Sigmoid colon (tissue), 4 donors: ENCODE measurements around the gene TSPAN18.

ENCODE experiments used
- POLR2A ChIP-seq, 2 donors: fragments of 450-650 bp; IDR thresholded peaks; one replicate each; pipeline ENCODE4 v1.6.1; 2016; ENCODE audit warnings: antibody characterized with exemption in 2 of 2, mild to moderate bottlenecking in 2 of 2, moderate library complexity in 2 of 2
- POLR2AphosphoS5 ChIP-seq, 4 donors: sonication (generic); formaldehyde crosslinking; IDR thresholded peaks; one replicate each; pipeline ENCODE4 v1.6.1; 2017; ENCODE audit warnings: antibody characterized with exemption in 4 of 4
- TF ChIP-seq, protein P1 (sequence below), 4 experiments: fragments of 450-650 bp in 3 of 4; fragments of 200-600 bp in 1 of 4; IDR thresholded peaks; one replicate each; pipeline ENCODE4 v1.5.1; 2016 to 2019; ENCODE audit warnings: antibody characterized with exemption in 4 of 4, mild to moderate bottlenecking in 3 of 4, moderate library complexity in 2 of 4

DNA sequence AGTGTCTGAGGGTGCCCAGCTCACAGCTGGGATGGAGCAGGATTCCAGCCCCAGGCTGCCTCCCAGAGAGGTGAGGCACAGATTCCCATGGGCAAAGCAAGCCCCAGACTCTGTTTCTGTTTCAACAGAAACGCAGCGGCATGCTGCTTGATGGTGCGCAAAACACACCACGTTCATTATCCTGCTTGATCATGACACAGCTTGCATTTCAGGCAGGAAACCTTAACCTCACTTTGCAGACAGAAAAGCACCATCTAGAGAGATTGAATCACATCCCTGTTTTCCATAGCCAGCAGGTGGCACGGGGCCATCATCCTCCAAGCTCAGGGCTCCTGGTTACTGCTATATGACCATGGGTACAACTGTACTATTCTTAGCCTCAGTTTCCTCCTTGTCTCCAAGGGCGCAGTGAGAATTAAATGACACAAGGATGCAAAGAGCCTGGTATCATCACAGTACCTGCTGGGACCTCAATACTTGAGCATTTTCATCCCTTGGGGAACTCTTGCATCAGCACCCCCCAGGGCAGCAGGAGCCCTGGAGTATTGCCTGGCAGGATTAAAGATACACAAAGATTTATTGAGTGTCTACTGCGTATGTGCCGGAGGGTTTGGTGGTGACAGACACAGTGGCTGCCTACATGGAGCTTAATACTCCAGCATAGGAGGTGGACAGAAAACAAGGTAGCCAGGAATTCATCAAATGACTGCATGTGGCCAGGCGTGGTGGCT is 113.9 kb downstream of the TSPAN18 start:
- TF ChIP-seq, protein P1, sequence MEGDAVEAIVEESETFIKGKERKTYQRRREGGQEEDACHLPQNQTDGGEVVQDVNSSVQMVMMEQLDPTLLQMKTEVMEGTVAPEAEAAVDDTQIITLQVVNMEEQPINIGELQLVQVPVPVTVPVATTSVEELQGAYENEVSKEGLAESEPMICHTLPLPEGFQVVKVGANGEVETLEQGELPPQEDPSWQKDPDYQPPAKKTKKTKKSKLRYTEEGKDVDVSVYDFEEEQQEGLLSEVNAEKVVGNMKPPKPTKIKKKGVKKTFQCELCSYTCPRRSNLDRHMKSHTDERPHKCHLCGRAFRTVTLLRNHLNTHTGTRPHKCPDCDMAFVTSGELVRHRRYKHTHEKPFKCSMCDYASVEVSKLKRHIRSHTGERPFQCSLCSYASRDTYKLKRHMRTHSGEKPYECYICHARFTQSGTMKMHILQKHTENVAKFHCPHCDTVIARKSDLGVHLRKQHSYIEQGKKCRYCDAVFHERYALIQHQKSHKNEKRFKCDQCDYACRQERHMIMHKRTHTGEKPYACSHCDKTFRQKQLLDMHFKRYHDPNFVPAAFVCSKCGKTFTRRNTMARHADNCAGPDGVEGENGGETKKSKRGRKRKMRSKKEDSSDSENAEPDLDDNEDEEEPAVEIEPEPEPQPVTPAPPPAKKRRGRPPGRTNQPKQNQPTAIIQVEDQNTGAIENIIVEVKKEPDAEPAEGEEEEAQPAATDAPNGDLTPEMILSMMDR (IDR thresholded peaks at IDR 0.05), result no peak
- TF ChIP-seq POLR2AphosphoS5 (IDR thresholded peaks at IDR 0.05) (no peak), POLR2A (IDR thresholded peaks at IDR 0.05) (no peak)
